T-helper 17 cell (primary cell): ENCODE results near the gene NRCAM. TPM values are rescaled to one million over a fixed set of nuclear protein-coding genes. Genes with fewer than 3 reads are reported as not detected.
"Not testable (repeated sequence)": the region's sequence is repeated elsewhere in the genome, so short reads cannot be mapped to it uniquely, and the experiment has no call there.

Source experiments
- ATAC-seq: fragments of 150-1000 bp; cut with Tn5 transposase; 2 replicates; pipeline ENCODE4 v1.10.0; 2021; ENCODE audit warnings: mild to moderate bottlenecking, moderate library complexity
- DNase-seq, 3 donors: peaks; one replicate each; pipeline versions ENCODE4 v3.0.0 to v3.0.0-alpha.2; 2020 to 2021
- H3K9me3 ChIP-seq: one replicate; pipeline ENCODE4 v1.7.0; 2013; ENCODE audit warnings: low read length, mild to moderate bottlenecking; ENCODE audit not compliant: control insufficient read depth, poor library complexity, severe bottlenecking
- H3K27ac Mint-ChIP-seq: one replicate; pipeline ENCODE4 v1.8.0; 2022; ENCODE audit warnings: mild to moderate bottlenecking, moderate library complexity, mixed read lengths
- H3K27me3 Mint-ChIP-seq: one replicate; pipeline ENCODE4 v1.8.0; 2022; ENCODE audit warnings: mixed read lengths
- H3K36me3 Mint-ChIP-seq: one replicate; pipeline ENCODE4 v1.8.0; 2022; ENCODE audit warnings: low read depth, mixed read lengths
- H3K4me1 Mint-ChIP-seq: one replicate; pipeline ENCODE4 v1.8.0; 2022; ENCODE audit warnings: mild to moderate bottlenecking, mixed read lengths
- H3K4me3 Mint-ChIP-seq: one replicate; pipeline ENCODE4 v1.8.0; 2022; ENCODE audit warnings: mild to moderate bottlenecking, moderate library complexity, mixed read lengths
- total RNA-seq, 4 donors: library from RNA in 2 of 4; stranded (reverse) in 2 of 4; gene quantifications; one replicate each; pipeline ENCODE4 v1.2.3 and lab custom pipeline; 2022 to 2026

Gene NRCAM
- total RNA-seq, 2 donors from 2014 or later = not detected

DNA sequence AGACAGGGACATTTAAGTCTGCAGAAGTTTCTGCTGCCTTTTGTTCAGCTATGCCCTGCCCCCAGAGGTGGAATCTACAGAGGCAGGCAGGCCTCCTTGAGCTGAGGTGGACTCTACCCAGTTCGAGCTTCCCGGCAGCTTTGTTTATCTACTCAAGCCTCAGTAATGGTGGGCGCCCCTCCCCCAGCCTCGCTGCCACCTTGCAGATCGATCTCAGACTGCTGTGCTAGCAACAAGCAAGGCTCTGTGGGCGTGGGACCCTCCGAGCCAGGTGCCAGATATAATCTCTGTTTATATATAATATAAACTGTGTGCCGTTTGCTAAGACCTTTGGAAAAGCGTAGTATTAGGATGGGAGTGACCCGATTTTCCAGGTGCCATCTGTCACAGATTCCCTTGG lies 63.1 kb downstream of the NRCAM start:
- not testable (repeated sequence) for ATAC-seq, DNase-seq, H3K36me3 Mint-ChIP-seq, H3K9me3 ChIP-seq, H3K4me3 Mint-ChIP-seq, H3K4me1 Mint-ChIP-seq, H3K27ac Mint-ChIP-seq
- H3K27me3 Mint-ChIP-seq = peaks cover 28% of the 10 kb centered on the region

DNA sequence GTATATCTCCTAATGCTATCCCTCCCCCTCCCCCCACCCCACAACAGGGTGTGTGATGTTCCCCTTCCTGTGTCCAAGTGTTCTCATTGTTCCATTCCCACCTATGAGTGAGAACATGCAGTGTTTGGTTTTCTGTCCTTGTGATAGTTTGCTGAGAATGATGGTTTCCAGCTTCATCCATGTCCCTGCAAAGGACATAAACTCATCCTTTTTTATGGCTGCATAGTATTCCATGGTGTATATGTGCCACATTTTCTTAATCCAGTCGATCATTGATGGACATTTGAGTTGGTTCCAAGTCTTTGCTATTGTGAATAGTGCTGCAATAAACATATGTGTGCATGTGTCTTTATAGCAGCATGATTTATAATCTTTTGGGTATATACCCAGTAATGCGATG lies 68.5 kb downstream of the NRCAM start:
- not testable (repeated sequence) for H3K36me3 Mint-ChIP-seq, H3K4me1 Mint-ChIP-seq, H3K27ac Mint-ChIP-seq, ATAC-seq, H3K9me3 ChIP-seq, H3K4me3 Mint-ChIP-seq, DNase-seq
- H3K27me3 Mint-ChIP-seq = peaks cover 12% of the 10 kb centered on the region

DNA sequence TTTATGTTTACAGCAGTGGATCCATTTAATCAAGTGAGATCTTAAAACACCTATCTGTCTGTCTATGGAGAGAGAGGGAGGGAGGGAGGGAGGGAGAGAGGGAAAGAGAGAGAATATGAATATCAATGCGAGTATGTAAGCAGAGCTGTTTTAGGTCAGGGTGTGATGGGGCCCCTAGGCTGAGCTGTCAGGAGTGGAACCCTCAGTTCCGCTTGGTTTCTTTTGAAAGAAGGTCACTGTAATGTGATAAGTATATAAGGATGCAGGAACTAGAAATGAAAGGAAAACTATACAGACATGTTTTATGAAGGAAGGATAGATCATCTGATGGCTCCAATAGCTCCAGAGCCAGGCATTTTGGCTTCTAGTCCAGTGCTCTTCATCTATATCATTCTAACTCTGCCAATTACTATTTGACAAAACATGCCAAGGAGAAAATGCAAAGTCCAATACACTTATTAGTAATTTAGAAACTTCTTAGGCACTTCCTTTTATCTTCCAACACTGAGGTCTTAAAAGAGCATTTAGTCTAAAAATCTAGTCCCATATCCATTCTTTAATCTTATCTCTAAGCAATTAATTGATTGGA lies 70.3 kb downstream of the NRCAM start:
- Mint-ChIP-seq H3K4me3 (no peak overlapping the region), H3K36me3 (peaks cover 3% of the 10 kb centered on the region), H3K27ac (no peak overlapping the region), H3K27me3 (peaks cover 9% of the 10 kb centered on the region), H3K4me1 (no peaks in the 10 kb centered on the region)
- DNase-seq (no peak), ATAC-seq (no peak)
- H3K9me3 ChIP-seq = no peaks in the 10 kb centered on the region

DNA sequence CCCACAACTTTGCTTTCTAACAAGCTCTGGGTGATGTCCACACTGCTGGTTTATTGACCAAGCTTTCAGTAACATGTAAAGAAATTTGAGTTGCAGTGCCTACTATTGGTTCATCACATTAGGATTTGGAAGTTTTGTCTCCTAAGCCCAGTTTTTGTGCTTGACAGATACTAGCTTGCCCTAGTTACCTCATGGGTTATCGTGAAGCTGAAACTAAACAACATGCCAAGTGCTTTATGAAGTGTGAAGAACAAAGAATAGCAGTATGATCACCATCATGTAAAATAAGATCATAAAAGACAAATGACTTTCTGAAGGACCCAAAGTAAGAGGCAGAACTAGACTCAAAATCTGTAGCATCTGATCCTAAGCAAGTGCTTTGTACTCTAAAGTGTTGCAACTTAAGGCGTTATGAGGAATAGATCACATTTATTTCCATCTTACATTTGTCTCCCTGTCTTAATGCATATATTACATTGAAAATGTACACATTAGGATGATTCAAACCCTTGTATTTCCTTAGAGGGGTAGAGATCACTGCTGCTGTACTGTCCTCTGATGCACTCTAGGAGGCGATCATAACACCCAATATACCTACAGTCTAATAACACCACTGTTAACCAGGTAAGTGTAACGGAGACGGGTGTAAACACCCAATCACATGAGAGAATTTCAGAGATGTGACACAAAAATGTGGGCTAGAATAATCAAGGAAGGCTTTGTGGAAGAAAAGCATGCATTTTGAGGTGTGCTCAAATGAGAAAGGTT lies 71.3 kb downstream of the NRCAM start:
- H3K9me3 ChIP-seq = no peaks in the 10 kb centered on the region
- DNase-seq = no peak
- peaks cover 9% of the 10 kb centered on the region for H3K27me3 Mint-ChIP-seq
- no peak for ATAC-seq
- no peaks in the 10 kb centered on the region for H3K4me1 Mint-ChIP-seq
- H3K4me3 Mint-ChIP-seq = no peak overlapping the region
- H3K36me3 Mint-ChIP-seq = no peaks in the 10 kb centered on the region
- no peak overlapping the region for H3K27ac Mint-ChIP-seq

DNA sequence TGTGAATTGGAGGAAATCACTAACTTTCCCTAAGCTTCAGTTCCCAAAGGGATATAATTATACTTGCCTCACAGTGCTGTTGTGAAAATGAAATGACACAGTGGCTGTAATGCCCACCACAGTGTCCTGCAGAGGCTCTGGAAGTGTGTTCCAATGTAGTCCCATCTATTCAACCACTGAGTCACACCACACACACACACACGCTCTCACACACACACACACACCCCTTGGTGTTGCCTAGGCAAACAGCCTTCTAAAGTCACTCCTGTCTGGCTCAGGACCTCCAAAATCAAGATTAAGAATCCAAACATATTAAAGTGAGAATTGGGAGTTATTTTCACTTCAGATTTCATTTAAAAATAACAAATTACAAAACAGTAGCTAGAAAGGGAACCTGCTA lies 73.3 kb downstream of the NRCAM start:
- Mint-ChIP-seq H3K4me1 (no peaks in the 10 kb centered on the region), H3K27ac (no peak overlapping the region), H3K4me3 (no peak overlapping the region), H3K36me3 (no peaks in the 10 kb centered on the region), H3K27me3 (peaks cover 15% of the 10 kb centered on the region)
- H3K9me3 ChIP-seq = no peaks in the 10 kb centered on the region
- no peak for ATAC-seq
- DNase-seq = no peak

DNA sequence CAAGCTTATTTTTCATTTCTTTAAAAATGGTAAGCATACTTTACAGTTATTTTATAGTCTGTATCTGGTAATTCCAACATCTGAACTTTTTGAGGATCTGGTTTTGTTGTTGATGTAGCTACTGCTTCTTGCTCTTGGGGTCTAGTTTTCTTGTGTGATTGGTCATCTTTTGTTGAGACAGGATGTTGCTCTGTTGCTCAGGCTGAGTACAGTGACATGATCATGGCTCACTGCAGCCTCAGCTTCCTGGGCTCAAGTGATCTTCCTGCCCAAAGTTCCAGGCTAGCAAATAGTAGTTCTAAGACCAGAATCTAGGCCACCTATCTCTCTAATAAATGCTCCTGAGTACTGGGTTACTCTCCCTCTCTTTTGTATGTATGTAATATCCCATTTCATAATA lies 75.7 kb downstream of the NRCAM start:
- no peaks in the 10 kb centered on the region for H3K9me3 ChIP-seq
- no peak overlapping the region for H3K27ac Mint-ChIP-seq
- peaks cover 2% of the 10 kb centered on the region for H3K4me1 Mint-ChIP-seq

DNA sequence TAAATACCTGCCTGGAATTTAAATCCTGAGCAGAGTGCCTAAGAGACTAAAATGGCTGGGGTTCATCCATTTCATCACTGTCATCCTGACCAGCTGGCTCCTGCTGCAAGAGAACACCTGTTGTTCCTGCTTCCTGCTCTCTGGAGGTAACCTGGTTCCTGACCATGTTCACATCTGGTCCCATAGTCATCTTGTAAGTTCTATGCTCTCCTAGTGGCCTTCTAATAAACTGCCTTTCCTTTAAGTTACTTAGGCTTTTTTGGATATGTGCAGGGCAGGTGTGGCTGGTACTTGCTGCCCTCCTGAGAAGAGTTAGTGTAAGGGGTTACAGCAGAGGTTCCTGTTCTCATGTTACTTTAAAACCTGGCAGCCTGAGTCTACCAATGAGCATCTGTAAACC lies 80.0 kb downstream of the NRCAM start:
- no peak overlapping the region for H3K4me3 Mint-ChIP-seq

More for the DNA sequence above, 75.7 kb downstream of the NRCAM start:
- Mint-ChIP-seq H3K27me3 (peaks cover 32% of the 10 kb centered on the region), H3K4me3 (no peak overlapping the region), H3K36me3 (no peaks in the 10 kb centered on the region)
- DNase-seq (no peak), ATAC-seq (no peak)

DNA sequence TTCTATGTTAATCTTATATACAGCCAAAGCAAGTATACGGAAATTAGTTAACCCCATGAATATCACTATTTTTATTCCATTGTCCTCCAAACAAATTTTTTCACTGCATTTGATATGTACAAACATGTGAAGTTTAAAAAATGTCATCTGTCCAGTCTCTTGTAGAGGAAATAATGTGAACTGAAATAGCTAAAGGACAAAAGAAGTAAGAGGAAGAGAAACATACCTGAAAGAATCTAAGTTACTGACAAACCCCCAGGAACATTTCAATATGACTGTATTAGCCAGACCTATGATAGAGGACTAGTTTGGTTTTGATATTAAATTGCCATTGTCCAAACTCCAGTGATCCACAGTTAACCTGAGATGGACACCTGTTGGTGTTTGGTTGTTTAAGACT lies 80.6 kb downstream of the NRCAM start:
- no peak overlapping the region for H3K27ac Mint-ChIP-seq
- no peak for ATAC-seq
- DNase-seq = no peak
- H3K4me1 Mint-ChIP-seq = peaks cover 2% of the 10 kb centered on the region
- peaks cover 46% of the 10 kb centered on the region for H3K27me3 Mint-ChIP-seq
- H3K4me3 Mint-ChIP-seq = no peak overlapping the region
- no peaks in the 10 kb centered on the region for H3K9me3 ChIP-seq
- no peaks in the 10 kb centered on the region for H3K36me3 Mint-ChIP-seq

More for the DNA sequence above, 80.0 kb downstream of the NRCAM start:
- H3K4me1 Mint-ChIP-seq = peaks cover 2% of the 10 kb centered on the region
- no peak for DNase-seq
- no peaks in the 10 kb centered on the region for H3K9me3 ChIP-seq
- H3K27me3 Mint-ChIP-seq = peaks cover 41% of the 10 kb centered on the region
- ATAC-seq = no peak
- H3K27ac Mint-ChIP-seq = no peak overlapping the region
- H3K36me3 Mint-ChIP-seq = no peaks in the 10 kb centered on the region

DNA sequence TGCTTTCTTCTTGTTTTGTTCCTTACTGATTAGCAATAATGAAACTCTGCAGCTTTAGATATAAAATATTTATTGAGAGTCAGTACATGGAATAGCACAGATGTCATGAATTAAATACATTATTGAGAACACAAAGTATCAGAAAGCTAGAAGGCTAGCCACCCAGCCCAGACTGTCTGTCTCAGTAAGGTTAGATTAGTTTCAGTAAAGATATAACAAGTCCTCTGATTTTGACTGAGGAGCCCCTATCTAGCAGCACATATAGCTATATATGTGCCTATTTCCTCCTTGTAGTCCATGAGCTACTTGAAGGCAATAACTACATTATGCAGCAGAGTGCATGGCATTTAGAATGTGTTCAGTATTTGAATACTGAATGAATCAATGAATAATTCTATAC lies 81.3 kb downstream of the NRCAM start:
- H3K27ac Mint-ChIP-seq = no peak overlapping the region
- H3K36me3 Mint-ChIP-seq = no peaks in the 10 kb centered on the region
- DNase-seq (no peak), ATAC-seq (no peak)
- H3K9me3 ChIP-seq = no peaks in the 10 kb centered on the region
- peaks cover 46% of the 10 kb centered on the region for H3K27me3 Mint-ChIP-seq
- H3K4me1 Mint-ChIP-seq = peaks cover 2% of the 10 kb centered on the region
- H3K4me3 Mint-ChIP-seq = no peak overlapping the region

DNA sequence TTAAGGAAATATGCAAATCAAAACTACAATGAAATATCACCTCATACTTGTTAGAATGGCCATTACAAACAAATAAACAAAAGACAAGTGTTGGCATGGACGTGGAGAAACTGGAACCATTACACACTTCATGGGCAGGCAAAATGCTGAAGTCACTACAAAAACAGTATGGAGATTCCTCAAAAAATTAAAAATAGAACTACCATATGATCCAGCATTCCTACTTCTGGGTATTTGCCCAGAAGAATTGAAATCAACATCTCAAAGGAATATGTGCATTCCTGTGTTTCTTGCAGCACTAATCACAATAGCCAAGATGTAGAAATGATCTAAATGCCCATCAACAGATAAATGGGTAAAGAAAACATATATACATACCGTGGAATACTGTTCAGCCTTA lies 83.6 kb downstream of the NRCAM start:
- no peak overlapping the region for H3K27ac Mint-ChIP-seq

DNA sequence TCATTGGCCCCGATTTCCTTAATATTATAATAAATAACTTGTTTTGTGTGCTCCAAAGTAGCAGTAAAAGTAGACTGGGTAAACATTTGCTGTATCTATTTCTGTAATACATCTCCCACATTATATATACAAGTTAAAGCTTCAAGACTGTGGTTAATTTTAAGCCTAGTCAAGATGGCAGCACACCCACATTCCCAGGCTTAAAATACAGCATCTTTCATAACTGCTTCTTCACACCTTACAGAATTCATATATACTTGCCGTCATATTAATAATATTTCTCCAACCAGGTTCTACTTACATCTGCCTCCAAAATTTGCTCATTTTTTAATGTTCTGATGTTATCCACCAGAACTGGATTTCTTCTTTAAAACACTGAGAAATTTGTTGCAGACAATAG lies 85.6 kb downstream of the NRCAM start:
- Mint-ChIP-seq H3K4me3 (no peak overlapping the region), H3K36me3 (no peaks in the 10 kb centered on the region), H3K27ac (no peak overlapping the region), H3K27me3 (peaks cover 32% of the 10 kb centered on the region), H3K4me1 (peaks cover 1% of the 10 kb centered on the region)
- DNase-seq (no peak), ATAC-seq (no peak)
- H3K9me3 ChIP-seq = no peaks in the 10 kb centered on the region

More for the DNA sequence above, 83.6 kb downstream of the NRCAM start:
- Mint-ChIP-seq H3K36me3 (no peaks in the 10 kb centered on the region), H3K4me3 (no peak overlapping the region), H3K27me3 (peaks cover 44% of the 10 kb centered on the region), H3K4me1 (peaks cover 2% of the 10 kb centered on the region)
- H3K9me3 ChIP-seq = no peaks in the 10 kb centered on the region
- no peak for ATAC-seq
- DNase-seq = no peak

DNA sequence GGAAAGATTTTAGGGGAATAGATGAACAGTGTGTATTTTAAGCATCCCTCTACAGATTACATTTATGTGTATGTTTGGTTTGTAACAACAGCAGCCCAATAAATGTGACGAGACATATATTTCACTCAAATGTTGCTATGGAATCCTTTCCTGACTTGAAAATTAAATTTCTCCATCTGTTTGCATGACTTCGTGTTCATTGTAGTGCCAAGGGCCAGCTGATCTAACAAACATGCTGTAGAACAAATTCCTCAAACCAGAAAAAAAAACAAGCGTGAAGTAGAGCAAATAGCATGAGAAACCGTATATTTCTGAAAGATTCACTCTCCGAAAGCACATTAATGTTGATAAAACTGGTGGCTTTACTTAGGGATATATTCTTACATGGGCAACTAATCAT lies 87.8 kb downstream of the NRCAM start:
- H3K36me3 Mint-ChIP-seq = no peaks in the 10 kb centered on the region
- H3K9me3 ChIP-seq = no peaks in the 10 kb centered on the region
- no peak overlapping the region for H3K4me3 Mint-ChIP-seq
- no peak for DNase-seq
- no peaks in the 10 kb centered on the region for H3K4me1 Mint-ChIP-seq
- H3K27me3 Mint-ChIP-seq = peaks cover 13% of the 10 kb centered on the region
- no peak overlapping the region for H3K27ac Mint-ChIP-seq
- ATAC-seq = no peak

DNA sequence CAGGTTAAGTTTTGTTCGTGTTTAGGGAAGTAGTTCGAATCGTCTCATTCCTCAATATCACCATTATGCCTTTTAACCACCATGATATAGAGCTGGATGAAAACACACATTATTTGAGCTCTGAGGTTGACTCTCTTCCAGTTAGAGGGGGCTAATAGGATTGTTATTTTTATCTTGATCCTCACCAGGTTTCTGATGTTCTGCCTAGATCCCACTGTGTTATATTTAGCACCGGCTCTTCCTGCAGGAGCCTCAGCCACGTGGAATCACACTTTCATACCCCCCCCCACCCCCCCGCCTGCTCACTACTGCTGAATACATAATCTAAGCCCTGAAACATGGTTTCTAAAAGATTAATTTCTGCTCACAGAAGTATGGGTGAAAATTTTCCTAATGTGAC lies 88.3 kb downstream of the NRCAM start:
- no peaks in the 10 kb centered on the region for H3K36me3 Mint-ChIP-seq
- ATAC-seq (no peak), DNase-seq (no peak)
- H3K27me3 Mint-ChIP-seq = peaks cover 13% of the 10 kb centered on the region
- no peak overlapping the region for H3K27ac Mint-ChIP-seq
- no peak overlapping the region for H3K4me3 Mint-ChIP-seq
- no peaks in the 10 kb centered on the region for H3K4me1 Mint-ChIP-seq
- no peaks in the 10 kb centered on the region for H3K9me3 ChIP-seq

DNA sequence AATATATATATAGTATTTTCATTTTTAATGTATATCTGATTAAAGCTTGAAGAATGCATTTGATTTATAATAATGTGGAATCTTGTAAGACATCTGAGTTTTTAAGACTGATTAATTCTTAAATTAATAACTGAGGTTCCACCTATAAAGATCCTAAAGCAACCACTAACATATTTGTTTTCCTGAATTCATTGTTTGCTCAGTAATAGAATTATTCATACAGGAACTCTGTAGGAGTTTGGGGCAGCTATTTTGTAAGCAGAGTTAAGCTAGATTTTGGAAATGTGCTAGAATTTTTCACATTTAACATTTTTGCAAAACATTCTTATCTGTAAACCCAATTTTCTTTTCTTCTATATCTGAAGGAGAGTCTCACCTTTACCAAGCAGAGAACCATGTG lies 88.9 kb downstream of the NRCAM start:
- Mint-ChIP-seq H3K4me1 (no peaks in the 10 kb centered on the region), H3K27ac (no peak overlapping the region), H3K4me3 (no peak overlapping the region), H3K27me3 (peaks cover 13% of the 10 kb centered on the region), H3K36me3 (no peaks in the 10 kb centered on the region)
- no peak for ATAC-seq
- no peaks in the 10 kb centered on the region for H3K9me3 ChIP-seq
- DNase-seq = no peak
